SJSA1 (cell line): ENCODE results near the gene ETV6. TPM values are rescaled to one million over a fixed set of nuclear protein-coding genes. Genes with fewer than 3 reads are reported as not detected.
"Not testable (repeated sequence)": the region's sequence is repeated elsewhere in the genome, so short reads cannot be mapped to it uniquely, and the experiment has no call there.

Experiments
- DNase-seq, 2 experiments: peaks; one replicate each; pipeline ENCODE4 v3.0.0-alpha.2; 2015 to 2020; ENCODE audit warnings: low spot score in 2 of 2, low read depth in 1 of 2
- H3K27ac ChIP-seq: fragments of 250-450 bp; sonication (Bioruptor Pico); 2 replicates; pipeline ENCODE4 v1.5.1; 2020; ENCODE audit warnings: mild to moderate bottlenecking, moderate library complexity
- H3K27me3 ChIP-seq: fragments of 250-450 bp; sonication (Bioruptor Pico); replicated peaks from 2 replicates; pipeline ENCODE4 v1.5.1; 2020; ENCODE audit warnings: mild to moderate bottlenecking, moderate library complexity
- H3K36me3 ChIP-seq: fragments of 250-450 bp; sonication (Bioruptor Pico); 2 replicates; pipeline ENCODE4 v1.5.1; 2020; ENCODE audit warnings: mild to moderate bottlenecking
- H3K4me1 ChIP-seq: fragments of 250-450 bp; sonication (Bioruptor Pico); replicated peaks from 2 replicates; pipeline ENCODE4 v1.6.1; 2021; ENCODE audit warnings: mild to moderate bottlenecking
- H3K4me3 ChIP-seq: fragments of 250-450 bp; sonication (Bioruptor Pico); 2 replicates; pipeline ENCODE4 v1.5.1; 2020; ENCODE audit warnings: mild to moderate bottlenecking
- H3K9me3 ChIP-seq: fragments of 250-450 bp; sonication (Bioruptor Pico); replicated peaks from 2 replicates; pipeline ENCODE4 v1.5.1; 2020; ENCODE audit warnings: mild to moderate bottlenecking
- total RNA-seq: library from RNA; depleted of rRNA; stranded (reverse); fragments of >200 nt; shearing (Covaris generic); gene quantifications from 2 replicates; pipeline ENCODE4 v1.2.3, GENCODE V29; 2014; rRNA removed

ETV6 gene
- 5.9 and 8.0 TPM in 2 replicates for total RNA-seq

GRCh38 chr12:11649413-11650285 is at the start of gene ETV6:
Gene ETV6, plus strand, starts transcription at chr12:11649674. Its CDS starts 454 bp downstream, at chr12:11650128.
- Histone ChIP-seq H3K9me3 (no peaks in the 10 kb centered on the region), H3K36me3 (no peaks in the 10 kb centered on the region), H3K4me3 (peak within 1 kb of the TSS; percentile 50), H3K4me1 (peaks cover 19% of the 10 kb centered on the region), H3K27ac (peak within 1 kb of the TSS; percentile 98), H3K27me3 (no peaks in the 10 kb centered on the region)
- peak; percentile 60 to 72 for DNase-seq

GRCh38 chr12:11600199-11600598 is 49.3 kb upstream of the ETV6 start:
- Histone ChIP-seq H3K4me3 (no peak overlapping the region), H3K27me3 (no peaks in the 10 kb centered on the region), H3K27ac (no peak overlapping the region), H3K9me3 (no peaks in the 10 kb centered on the region), H3K4me1 (peaks cover 14% of the 10 kb centered on the region), H3K36me3 (no peaks in the 10 kb centered on the region)
- no peak for DNase-seq

GRCh38 chr12:11601647-11602046 is 47.8 kb upstream of the ETV6 start:
- H3K9me3 ChIP-seq: no peaks in the 10 kb centered on the region
- no peak overlapping the region for H3K4me3 ChIP-seq
- no peaks in the 10 kb centered on the region for H3K27me3 ChIP-seq
- H3K36me3 ChIP-seq: no peaks in the 10 kb centered on the region
- H3K27ac ChIP-seq: no peak overlapping the region; the same call in 1 of the 2 replicates
- peak in 1 of 2 experiments; percentile 10 for DNase-seq
- H3K4me1 ChIP-seq: peaks cover 14% of the 10 kb centered on the region

GRCh38 chr12:11607313-11608081 is 42.0 kb upstream of the ETV6 start:
- Histone ChIP-seq H3K36me3 (no peaks in the 10 kb centered on the region), H3K27ac (no peak overlapping the region), H3K27me3 (no peaks in the 10 kb centered on the region), H3K9me3 (no peaks in the 10 kb centered on the region), H3K4me3 (no peak overlapping the region), H3K4me1 (peaks cover under 1% of the 10 kb centered on the region; the same call in 1 of the 2 replicates)
- no peak for DNase-seq

DNA sequence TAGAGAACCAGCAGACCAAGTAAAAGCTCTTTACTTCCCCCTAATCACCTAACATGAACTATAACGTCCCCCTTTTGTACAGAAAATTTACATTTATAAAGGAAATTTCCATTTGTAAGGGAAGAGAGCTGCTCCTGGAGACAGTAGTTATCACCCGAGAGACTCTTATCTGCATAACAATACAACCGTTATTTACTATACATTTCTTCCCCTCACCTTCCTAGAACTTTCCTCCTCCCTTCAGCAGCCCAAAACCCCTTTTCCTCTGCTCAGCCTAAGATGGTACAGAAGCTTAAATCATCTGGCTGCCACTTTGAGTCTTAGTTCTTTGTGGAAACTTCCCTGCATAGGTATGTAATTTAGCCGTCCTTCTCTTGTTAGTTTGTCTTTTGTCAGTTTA is 40.4 kb upstream of the ETV6 start:
- DNase-seq: no peak
- H3K4me3 ChIP-seq: no peak overlapping the region
- H3K27ac ChIP-seq: no peak overlapping the region
- no peaks in the 10 kb centered on the region for H3K9me3 ChIP-seq
- no peaks in the 10 kb centered on the region for H3K36me3 ChIP-seq
- H3K27me3 ChIP-seq: no peaks in the 10 kb centered on the region
- no peaks in the 10 kb centered on the region for H3K4me1 ChIP-seq

GRCh38 chr12:11615481-11615880 is 34.0 kb upstream of the ETV6 start:
- Histone ChIP-seq H3K27ac (no peak overlapping the region), H3K4me1 (no peaks in the 10 kb centered on the region), H3K4me3 (no peak overlapping the region), H3K36me3 (no peaks in the 10 kb centered on the region), H3K9me3 (no peaks in the 10 kb centered on the region), H3K27me3 (no peaks in the 10 kb centered on the region)
- no peak for DNase-seq

- Histone ChIP-seq H3K27me3 (no peaks in the 10 kb centered on the region), H3K27ac (no peak overlapping the region), H3K9me3 (no peaks in the 10 kb centered on the region), H3K4me3 (no peak overlapping the region), H3K4me1 (peaks cover 4% of the 10 kb centered on the region), H3K36me3 (no peaks in the 10 kb centered on the region)
- DNase-seq: no peak
These were observed 31.4 kb upstream of the ETV6 start for GRCh38 chr12:11618046-11618445.

DNA sequence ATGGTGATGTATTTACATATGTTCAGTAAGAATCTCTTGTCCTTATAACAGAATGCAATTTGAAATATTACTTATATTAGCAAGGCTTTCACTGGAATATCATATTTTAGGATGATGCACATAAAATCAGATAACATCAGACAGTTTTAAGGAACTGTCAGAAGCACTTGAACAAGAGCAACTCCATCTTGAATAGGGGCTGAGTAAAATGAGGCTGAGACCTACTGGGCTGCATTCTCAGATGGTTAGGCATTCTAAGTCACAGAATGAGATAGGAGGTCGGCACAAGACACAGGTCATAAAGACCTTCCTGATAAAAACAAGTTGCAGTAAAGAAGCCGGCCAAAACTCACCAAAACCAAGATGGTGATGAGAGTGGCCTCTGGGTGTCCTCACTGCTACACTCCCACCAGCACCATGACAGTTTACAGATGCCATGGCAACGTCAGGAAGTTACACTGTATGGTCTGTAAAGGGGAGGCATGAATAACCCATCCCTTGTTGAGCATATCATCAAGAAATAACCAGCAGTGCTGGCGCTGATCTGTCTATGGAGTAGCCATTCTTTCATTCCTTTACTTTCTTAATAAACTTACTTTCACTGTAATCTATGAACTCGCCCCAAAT is 27.6 kb upstream of the ETV6 start:
- Histone ChIP-seq H3K4me3 (no peak overlapping the region), H3K27ac (no peak overlapping the region), H3K9me3 (no peaks in the 10 kb centered on the region), H3K27me3 (no peaks in the 10 kb centered on the region), H3K4me1 (peaks cover 10% of the 10 kb centered on the region), H3K36me3 (no peaks in the 10 kb centered on the region)
- no peak for DNase-seq

- Histone ChIP-seq H3K27me3 (no peaks in the 10 kb centered on the region), H3K4me1 (peaks cover 10% of the 10 kb centered on the region), H3K9me3 (no peaks in the 10 kb centered on the region), H3K4me3 (no peak overlapping the region), H3K36me3 (no peaks in the 10 kb centered on the region), H3K27ac (peak overlapping the region; percentile 7; the same call in 1 of the 2 replicates)
- DNase-seq: peak in 1 of 2 experiments; percentile 35
These were observed 26.6 kb upstream of the ETV6 start for GRCh38 chr12:11622876-11623281.

DNA sequence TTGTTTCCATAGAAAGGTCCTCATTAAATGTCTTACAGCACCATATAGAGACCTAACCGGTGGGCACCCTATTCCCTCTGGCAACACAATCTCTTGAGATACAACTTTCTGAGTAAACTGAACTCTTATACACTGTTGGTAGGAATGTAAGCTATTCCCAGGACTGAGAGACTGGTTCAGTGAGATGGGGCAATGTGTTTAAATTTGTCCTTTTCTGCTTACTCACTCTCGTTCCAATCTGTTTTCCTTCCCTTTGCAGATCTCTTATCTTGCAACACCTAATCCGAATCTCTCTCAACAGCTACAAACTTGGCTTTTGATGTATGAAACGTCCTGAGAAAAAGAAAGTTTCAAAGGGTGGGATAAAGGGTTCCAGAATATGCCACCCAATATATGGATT is 26.1 kb upstream of the ETV6 start:
- Histone ChIP-seq H3K9me3 (no peaks in the 10 kb centered on the region), H3K36me3 (no peaks in the 10 kb centered on the region), H3K27ac (peak overlapping the region; percentile 27), H3K27me3 (no peaks in the 10 kb centered on the region), H3K4me3 (no peak overlapping the region), H3K4me1 (peaks cover 10% of the 10 kb centered on the region)
- DNase-seq: peak in 1 of 2 experiments; percentile 38

DNA sequence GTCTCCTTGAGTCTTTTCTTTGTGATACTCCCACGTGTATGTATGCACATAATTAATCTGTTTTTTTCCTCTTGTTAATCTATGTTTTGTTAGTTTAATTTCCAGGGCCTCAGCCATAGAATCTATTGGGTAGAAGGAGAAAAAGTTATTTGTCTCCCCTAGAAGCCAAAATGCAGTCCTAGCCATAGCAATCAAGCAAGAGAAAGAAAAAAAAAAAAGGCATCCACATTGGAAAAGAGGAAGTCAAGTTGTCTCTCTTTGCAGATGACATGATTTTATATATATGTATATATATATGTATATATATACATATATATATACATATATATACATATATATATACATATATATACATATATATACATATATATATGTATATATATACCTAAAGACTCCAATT is 25.4 kb upstream of the ETV6 start:
- Histone ChIP-seq H3K4me3 (no peak overlapping the region), H3K9me3 (no peaks in the 10 kb centered on the region), H3K27ac (no peak overlapping the region), H3K4me1 (peaks cover 10% of the 10 kb centered on the region), H3K36me3 (no peaks in the 10 kb centered on the region), H3K27me3 (no peaks in the 10 kb centered on the region)
- DNase-seq: no peak

GRCh38 chr12:11627709-11628108 is 21.8 kb upstream of the ETV6 start:
- H3K27me3 ChIP-seq, H3K4me3 ChIP-seq, DNase-seq, H3K27ac ChIP-seq, H3K9me3 ChIP-seq, H3K4me1 ChIP-seq, H3K36me3 ChIP-seq: not testable (repeated sequence)

- H3K36me3 ChIP-seq: no peaks in the 10 kb centered on the region
- no peak for DNase-seq
- H3K27ac ChIP-seq: no peak overlapping the region
- no peaks in the 10 kb centered on the region for H3K27me3 ChIP-seq
- no peak overlapping the region for H3K4me3 ChIP-seq
- peaks cover 4% of the 10 kb centered on the region for H3K4me1 ChIP-seq
- H3K9me3 ChIP-seq: no peaks in the 10 kb centered on the region
These were observed 21.1 kb upstream of the ETV6 start for GRCh38 chr12:11628353-11628752.
